SIG-M5 treated with dmso at 0.1 percent for 504 hours (cell line): Measurements from ENCODE around the gene PRR7.
"Not testable (repeated sequence)": the region's sequence is repeated elsewhere in the genome, so short reads cannot be mapped to it uniquely, and the experiment has no call there.

ENCODE experiments used
- DNase-seq: peaks from one replicate; lab custom pipeline; 2025; ENCODE audit not compliant: unreplicated experiment; lab: John Stamatoyannopoulos, UW

Gene PRR7

GRCh38 chr5:177483994-177484901 lies 37.6 kb downstream of the PRR7 start:
- no peak for DNase-seq

DNA sequence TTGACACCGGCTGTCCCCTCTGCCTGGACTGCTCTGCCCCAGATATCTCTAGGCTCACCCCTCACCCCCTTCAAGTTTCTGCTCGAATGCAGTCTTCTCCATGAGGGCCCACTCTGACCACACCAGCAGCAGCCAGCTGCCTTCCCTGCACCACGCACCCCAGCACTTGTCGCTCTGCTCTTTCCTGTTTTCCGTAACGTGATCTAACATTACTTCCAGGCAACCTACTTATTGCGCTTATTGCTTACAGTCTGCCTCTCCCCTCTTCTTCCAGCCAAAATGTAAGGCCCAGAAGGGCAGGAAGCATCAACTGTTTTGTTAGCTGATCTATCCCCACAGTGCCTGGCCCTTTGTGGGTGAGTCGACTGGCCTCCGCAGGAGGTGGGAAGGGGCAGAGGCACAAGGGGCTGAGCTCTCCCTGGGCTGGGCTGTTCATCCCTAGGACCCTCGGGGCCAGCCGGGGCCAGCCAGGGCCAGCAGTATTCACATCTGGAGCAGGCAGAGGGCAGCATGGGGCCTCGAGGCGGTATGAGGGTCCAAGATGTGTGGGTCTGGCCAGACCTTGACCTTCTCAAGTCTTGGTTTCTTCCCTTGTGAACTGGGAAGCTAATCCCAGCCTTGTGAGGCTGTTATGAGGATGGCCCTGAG lies 38.4 kb downstream of the PRR7 start:
- no peak for DNase-seq

DNA sequence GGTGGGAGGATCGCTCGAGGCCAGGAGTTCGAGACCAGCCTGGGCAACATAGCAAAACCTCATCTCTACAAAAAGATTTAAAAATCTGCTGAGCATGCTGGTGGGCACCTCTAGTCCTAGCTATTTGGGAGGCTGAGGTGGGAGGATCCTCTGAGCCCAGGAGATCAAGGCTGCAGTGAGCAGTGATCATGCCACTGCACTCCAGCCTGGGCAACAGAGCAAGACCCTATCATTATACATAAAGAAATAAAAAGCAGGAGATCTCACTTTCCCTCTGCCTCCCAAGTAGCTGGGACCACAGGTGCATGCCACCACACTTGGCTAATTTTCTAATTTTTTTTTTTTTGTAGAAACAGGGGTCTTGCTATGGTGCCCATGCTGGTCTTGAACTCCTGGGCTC lies 39.1 kb downstream of the PRR7 start:
- DNase-seq, result not testable (repeated sequence)

DNA sequence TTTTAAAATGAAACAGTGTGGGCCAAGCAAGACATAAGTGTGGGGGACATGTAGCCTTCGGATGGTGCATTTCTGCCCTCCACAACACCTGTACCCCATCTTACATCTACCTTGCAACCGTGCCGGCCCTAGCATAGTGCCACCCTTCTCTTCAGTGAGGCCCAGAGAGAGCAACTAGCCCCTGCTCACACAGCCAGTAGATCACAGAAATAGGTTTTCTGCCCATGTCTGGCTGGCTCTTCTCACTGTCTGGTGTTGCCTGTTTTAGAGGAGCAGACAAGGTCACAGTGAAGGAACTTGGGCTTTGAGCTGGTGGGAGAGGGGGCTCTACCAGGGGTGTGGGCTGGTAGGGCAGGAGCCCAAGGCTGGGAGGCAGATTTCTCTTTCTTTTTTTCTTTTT lies 39.6 kb downstream of the PRR7 start:
- no peak for DNase-seq

- DNase-seq, result no peak
Observed at GRCh38 chr5:177487144-177487543, 40.5 kb downstream of the PRR7 start.

DNA sequence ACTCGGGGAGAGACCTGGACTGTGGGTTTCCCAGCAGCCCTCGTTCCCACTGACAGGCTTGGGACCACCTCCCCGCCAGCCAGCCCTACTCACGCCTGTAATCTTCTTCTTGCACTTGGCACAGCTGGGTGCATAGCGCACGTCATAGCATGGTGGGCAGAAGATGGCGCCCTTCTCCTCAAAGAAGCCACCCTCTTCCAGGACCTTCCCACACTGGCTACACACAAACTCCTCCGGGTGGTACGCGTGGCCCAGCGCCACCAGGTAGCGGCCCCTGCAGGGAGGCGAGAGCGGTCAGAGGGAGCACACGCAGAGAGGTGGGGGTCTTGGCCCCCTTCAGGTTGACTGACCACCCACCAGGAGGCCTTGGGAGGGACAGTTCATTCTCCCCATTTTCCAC lies 41.4 kb downstream of the PRR7 start:
- no peak for DNase-seq

GRCh38 chr5:177489119-177489716 lies 42.6 kb downstream of the PRR7 start:
- no peak for DNase-seq

DNA sequence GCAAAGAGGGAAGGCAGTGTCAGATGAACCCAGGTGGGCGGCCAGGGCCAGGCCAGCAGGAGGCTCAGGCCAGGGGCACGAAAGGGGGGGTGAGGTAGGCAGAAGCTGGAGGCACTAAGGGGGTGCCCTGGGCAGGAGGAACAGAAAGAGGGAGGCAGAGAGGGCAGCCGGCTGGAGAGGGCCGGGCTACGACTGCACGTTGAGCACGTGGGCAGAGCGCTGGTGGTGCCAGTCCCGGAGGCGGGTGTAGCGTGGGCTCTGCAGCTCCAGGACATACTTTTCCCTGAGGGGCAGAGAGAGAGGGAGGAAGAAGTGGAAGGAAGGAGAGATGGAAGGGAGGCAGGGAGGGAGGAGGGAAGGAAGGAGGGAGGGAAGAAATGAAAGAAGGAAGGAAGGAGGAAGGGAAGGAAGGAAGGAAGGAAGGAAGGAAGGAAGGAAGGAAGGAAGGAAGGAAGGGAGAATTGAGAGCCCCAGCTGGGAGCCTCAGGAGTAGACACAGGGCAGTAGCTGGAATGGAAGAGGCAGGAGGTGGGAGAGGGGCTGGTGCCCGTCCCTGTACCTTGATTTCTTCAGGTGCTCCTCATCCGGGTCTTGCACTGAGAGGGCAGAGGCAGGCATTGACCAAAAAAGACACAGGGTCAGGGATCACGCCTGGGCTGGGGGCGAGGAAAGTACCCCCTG lies 43.8 kb downstream of the PRR7 start:
- no peak for DNase-seq

- DNase-seq, result no peak
Observed at GRCh38 chr5:177490992-177491391, 44.4 kb downstream of the PRR7 start.

DNA sequence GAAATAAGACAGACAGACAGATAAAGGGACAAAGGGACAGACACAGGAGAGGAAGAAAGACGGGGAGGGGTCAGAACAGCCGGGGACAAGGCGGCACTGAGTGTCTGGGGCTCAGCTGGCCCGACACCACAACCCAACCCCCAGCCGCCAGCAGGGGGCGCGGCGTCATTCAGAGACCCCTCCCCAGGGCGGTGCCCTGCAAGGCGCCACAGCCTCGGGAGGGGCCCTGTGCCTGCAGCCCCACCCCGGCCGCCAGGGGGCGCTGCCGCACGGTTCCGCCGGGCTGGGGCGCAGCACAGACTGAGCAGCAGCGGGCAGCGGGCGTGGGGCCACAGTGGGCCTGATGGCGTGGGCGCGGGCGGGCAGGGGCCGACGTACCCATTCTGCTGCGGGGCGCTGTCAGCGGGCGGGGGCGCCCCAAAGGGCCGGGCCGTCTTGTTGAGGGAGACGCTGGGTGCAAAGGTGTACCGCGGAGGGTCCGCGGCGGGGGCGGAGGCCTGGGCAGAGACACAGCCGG lies 44.9 kb downstream of the PRR7 start:
- no peak for DNase-seq

GRCh38 chr5:177491983-177492746 lies 45.6 kb downstream of the PRR7 start:
- no peak for DNase-seq

DNA sequence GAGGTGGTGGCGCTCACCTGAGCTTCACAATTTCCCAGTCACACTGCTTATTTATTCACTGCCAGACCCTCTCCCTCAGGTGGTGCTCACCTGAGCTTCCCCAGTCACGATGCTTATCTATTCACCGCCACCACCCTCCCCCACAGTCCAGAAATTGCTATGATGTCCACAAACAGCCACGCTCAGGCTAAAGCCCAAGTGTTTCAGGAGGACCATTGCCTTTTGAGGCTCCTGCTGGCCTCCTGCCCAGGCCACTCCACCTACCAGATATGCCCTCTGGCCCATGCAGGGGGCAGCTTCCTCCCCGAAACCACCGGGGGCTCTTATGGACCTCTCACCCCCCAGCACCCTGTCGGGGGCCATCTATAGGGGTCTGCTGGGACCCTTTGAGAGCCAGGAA lies 46.2 kb downstream of the PRR7 start:
- DNase-seq, result no peak

DNA sequence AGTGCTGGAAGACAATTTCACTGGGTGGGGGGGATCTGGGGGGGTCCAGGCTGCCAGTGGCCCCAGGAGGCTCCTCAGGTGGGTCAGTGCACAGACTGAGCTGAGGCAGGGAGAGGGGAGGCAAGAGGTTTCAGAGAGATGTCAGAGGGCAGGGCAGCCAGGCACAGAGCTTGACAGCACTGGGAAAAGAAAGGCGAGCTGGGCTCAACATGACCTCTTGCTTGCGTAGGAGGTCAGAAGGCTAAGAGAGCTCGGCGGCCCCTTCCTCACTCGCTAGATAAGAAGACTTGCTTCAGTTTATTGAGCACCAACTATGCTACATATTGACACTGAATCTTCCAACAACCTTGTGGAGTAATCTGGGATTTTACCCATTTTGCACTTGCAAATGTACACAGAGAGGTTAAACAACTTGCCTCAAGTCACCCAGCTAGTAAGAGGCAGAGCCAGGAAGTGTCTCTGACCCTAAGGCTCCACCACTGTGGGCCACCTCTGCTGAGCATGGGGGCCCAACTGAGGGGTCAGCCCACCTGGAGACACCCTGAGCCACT lies 47.3 kb downstream of the PRR7 start:
- DNase-seq, result no peak

DNA sequence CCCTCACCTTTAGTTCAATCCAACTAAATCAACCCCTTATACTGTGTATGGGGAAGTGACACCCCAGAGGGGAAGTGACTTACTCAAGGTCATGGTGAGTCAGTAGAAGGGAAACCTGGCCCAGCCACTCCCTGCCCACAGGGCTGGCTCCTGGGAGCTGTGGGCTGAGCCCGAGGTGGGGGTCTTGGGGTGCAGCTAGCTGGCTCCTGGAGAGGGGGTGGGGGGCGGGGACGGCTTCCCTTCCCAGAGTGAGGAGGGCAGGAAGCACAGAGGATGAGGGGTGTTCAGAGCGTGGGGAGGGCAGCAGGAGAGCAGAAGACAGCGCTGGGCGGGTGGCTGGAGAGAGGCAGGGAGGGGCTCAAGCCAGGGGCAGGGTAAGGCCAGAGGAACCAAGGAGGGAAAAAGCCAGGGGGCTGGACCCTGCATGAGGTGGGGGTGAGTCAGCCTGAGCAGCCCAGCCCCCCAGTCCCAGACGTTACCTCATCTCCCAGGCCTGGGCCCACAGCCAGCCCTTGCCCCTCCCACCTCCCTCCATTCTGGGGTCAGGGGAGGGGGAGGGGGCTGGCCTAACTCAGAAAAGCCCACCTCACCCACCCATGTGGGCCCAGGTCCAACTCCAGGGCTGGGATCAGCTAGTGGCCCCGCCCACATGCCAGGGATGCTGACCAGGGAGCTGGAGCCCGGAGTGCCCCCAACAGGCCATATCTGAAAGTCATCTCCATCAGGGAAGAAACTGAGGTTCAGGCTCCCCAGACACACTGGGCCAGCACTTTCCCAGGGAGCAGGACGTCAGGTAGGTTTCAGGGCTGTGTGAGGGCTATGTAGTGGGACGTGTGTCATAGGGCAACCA lies 48.0 kb downstream of the PRR7 start:
- DNase-seq, result peak; percentile 89

DNA sequence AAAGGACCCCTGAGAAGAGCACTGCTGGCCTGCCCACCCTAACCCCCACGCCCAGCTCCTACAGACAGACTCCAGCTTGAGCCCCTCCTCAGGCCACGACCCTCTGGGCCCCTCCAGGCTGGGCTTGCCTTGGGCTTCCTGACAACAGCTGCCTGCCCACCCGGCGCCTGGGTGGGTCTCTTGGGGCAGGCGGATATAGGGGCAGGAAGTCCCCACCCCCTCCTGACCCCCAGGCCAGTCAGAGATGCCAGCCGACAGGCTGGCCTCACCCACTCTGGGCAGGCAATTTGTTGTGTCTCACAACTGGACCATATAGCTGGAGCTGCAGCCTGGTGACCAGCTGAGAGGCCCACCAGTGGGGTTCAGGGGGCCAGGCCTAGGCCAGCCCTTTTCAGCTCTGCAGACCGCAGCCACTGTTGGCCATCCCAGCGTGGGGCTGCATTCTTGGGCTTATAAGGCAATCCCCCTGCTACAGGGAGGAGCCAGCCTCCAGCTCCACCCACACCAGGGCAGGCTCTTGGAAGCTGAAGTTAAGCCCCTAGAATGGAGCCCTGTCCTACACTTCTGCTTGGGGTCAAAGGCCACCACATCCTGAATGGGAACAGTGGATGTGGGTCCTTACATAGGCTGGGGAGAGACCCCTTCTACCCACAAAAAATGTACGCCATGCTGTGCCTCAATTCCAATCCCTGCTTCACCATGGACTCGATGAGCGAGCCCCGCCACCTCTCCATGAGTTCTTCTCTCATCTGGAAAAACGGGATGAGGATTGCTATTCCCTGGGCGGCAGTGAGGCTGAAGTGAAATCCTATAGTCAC lies 48.8 kb downstream of the PRR7 start:
- DNase-seq, result peak; percentile 56

DNA sequence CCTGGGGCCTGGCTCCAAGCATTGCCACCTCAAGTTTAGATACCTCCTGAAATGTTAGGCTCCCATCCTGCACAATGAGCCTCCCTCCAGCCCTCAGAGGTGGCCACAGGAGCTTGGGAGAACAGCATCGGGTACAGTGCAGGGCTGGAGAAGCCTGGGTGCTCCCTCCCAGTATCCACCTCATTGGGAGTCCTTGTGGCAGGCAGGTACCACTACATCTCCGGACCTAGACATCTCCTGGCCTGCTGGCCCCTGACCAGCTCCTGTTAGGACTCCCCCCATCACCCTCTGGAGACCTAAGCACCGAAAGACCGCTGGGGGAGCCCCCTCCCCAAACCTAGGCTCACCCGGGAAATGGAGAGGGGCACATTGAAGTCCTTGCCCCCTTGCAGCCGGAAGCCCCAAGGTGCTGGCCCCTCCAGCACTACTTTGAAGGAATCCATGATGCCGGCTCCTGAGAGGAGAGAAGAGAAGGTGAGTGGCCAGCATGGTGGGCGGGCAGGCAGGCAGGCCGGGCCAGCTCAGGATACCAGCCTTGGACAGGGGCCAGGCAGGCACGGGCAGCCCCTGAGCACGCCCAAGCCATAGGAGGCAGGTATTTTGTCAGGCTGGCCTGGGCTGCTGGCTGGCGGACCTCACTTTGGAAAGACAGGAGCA lies 49.6 kb downstream of the PRR7 start:
- DNase-seq, result peak; percentile 29

GRCh38 chr5:177496727-177497291 lies 50.2 kb downstream of the PRR7 start:
- no peak for DNase-seq
